KMS-11 (cell line): Measurements from ENCODE around the gene THAP8.
"Not testable (repeated sequence)": the region's sequence is repeated elsewhere in the genome, so short reads cannot be mapped to it uniquely, and the experiment has no call there.

Experiments used
- H2AFZ ChIP-seq: fragments of 200-600 bp; sonication (generic); 2 replicates; pipeline ENCODE4 v1.6.1; 2016; ENCODE audit warnings: antibody characterized with exemption, mixed run types, low read depth
- H3K27ac ChIP-seq: fragments of 200-600 bp; sonication (generic); 2 replicates; pipeline ENCODE4 v1.6.1; 2016; ENCODE audit warnings: mild to moderate bottlenecking, mixed run types
- H3K27me3 ChIP-seq: fragments of 200-600 bp; sonication (generic); 2 replicates; pipeline ENCODE4 v1.6.1; 2017; ENCODE audit warnings: mild to moderate bottlenecking, low read depth, mixed run types, moderate library complexity; ENCODE audit not compliant: insufficient read depth
- H3K36me3 ChIP-seq: fragments of 200-600 bp; sonication (generic); 2 replicates; pipeline ENCODE4 v1.6.1; 2017; ENCODE audit warnings: mild to moderate bottlenecking, mixed run types; ENCODE audit not compliant: insufficient read depth
- H3K4me1 ChIP-seq: fragments of 200-600 bp; sonication (generic); 2 replicates; pipeline ENCODE4 v1.6.1; 2016; ENCODE audit warnings: mild to moderate bottlenecking, low read depth, mixed run types; ENCODE audit not compliant: poor library complexity, severe bottlenecking
- H3K4me2 ChIP-seq: fragments of 200-600 bp; sonication (generic); 2 replicates; pipeline ENCODE4 v1.7.0; 2016; ENCODE audit warnings: mild to moderate bottlenecking, mixed run types
- H3K4me3 ChIP-seq: fragments of 200-600 bp; sonication (generic); IDR thresholded peaks from 2 replicates; pipeline ENCODE4 v1.6.1; 2017; ENCODE audit warnings: low read depth, low read length, mixed read lengths; ENCODE audit not compliant: insufficient read depth
- H3K79me2 ChIP-seq: fragments of 200-600 bp; sonication (generic); 2 replicates; pipeline ENCODE4 v1.6.1; 2016; ENCODE audit warnings: low read depth, mixed run types; ENCODE audit not compliant: insufficient read depth
- H3K9ac ChIP-seq: fragments of 200-600 bp; sonication (generic); 2 replicates; pipeline ENCODE4 v1.6.1; 2016; ENCODE audit warnings: mild to moderate bottlenecking, mixed run types
- H4K20me1 ChIP-seq: fragments of 200-600 bp; sonication (generic); 2 replicates; pipeline ENCODE4 v1.6.1; 2016; ENCODE audit warnings: mild to moderate bottlenecking, mixed run types; ENCODE audit not compliant: insufficient read depth
- TF ChIP-seq, protein P1 (sequence below): fragments of 200-600 bp; sonication (generic); conservative IDR thresholded peaks from 2 replicates; pipeline ENCODE4 v1.6.1; 2017; ENCODE audit warnings: low read depth, mild to moderate bottlenecking, antibody characterized with exemption, low read length, moderate library complexity, mixed read lengths

THAP8 gene

DNA sequence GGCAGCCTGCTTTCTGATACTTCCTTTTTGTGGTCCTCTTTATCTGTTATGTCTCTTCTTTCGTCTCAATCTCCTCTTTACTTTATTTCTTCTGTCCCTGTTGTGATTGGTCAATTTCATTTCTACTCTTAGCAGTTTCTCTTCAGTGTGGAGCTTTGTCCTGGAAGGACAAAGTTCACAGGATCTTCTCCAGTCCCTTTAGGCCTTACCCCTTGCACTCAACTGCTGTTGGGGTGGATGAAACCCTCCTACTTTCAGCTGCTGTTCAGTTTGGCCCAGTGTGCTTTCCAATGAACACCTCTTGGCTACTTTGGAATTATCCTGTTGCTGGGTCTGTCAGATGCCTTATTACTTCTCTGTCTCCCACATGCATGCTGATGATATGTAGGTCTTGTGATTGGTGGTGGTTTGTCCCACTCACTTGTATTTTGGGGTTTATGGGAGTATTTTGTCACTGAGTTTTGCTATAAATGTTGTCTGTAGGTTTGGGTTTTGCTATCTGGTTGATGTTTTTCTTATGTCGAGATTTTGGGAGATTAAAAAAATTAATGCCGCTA, 25.4 kb upstream of the THAP8 start:
- H2AFZ ChIP-seq, result no peak overlapping the region
- H3K27me3 ChIP-seq, result no peaks in the 10 kb centered on the region
- no peaks in the 10 kb centered on the region for H3K79me2 ChIP-seq
- no peaks in the 10 kb centered on the region for H3K4me1 ChIP-seq
- no peak overlapping the region for H3K4me2 ChIP-seq
- H3K27ac ChIP-seq, result no peak overlapping the region
- no peaks in the 10 kb centered on the region for H4K20me1 ChIP-seq
- TF ChIP-seq, protein P1, sequence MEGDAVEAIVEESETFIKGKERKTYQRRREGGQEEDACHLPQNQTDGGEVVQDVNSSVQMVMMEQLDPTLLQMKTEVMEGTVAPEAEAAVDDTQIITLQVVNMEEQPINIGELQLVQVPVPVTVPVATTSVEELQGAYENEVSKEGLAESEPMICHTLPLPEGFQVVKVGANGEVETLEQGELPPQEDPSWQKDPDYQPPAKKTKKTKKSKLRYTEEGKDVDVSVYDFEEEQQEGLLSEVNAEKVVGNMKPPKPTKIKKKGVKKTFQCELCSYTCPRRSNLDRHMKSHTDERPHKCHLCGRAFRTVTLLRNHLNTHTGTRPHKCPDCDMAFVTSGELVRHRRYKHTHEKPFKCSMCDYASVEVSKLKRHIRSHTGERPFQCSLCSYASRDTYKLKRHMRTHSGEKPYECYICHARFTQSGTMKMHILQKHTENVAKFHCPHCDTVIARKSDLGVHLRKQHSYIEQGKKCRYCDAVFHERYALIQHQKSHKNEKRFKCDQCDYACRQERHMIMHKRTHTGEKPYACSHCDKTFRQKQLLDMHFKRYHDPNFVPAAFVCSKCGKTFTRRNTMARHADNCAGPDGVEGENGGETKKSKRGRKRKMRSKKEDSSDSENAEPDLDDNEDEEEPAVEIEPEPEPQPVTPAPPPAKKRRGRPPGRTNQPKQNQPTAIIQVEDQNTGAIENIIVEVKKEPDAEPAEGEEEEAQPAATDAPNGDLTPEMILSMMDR, result no peak
- H3K36me3 ChIP-seq, result peaks cover 19% of the 10 kb centered on the region; the same call in 1 of the 2 replicates
- H3K4me3 ChIP-seq, result no peak overlapping the region
- H3K9ac ChIP-seq, result no peak overlapping the region

DNA sequence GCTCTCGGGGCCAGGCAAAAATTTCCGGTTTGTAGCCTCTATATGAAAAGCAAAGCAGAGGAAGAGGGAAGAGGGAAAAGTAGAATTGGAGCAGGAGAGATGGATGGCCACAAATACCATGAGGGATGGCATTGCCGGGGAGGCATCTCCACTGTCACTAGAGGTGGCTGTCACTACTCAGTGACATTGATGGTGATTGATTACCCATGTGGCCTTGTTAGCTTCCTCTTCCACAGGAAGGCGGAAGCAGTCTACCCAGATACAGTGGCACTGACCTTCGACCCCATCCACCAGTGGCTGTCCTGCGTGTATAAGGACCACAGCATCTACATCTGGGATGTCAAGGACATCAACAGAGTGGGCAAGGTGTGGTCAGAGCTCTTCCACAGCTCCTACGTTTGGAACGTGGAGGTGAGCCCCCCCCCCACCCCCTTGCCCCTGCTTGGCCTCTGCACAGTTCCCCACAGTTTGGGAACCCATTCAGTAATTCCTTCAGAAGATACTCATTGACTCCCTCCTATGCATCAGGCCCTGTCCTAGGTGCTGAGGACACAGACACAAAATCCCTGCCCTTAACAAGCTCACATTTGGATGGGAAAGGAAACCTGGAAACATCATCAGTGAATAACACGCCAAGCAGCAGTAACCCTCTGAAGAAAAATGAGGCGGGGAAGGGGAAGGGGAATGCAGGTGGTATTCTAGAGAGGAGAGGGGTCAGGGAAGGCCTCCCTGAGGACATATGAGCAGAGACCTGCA, 19.2 kb upstream of the THAP8 start:
- no peaks in the 10 kb centered on the region for H3K79me2 ChIP-seq
- H3K4me3 ChIP-seq, result no peak overlapping the region
- no peak overlapping the region for H3K27ac ChIP-seq
- H3K36me3 ChIP-seq, result peaks cover 3% of the 10 kb centered on the region; the same call in 1 of the 2 replicates
- no peak overlapping the region for H3K4me2 ChIP-seq
- no peak overlapping the region for H3K9ac ChIP-seq
- no peaks in the 10 kb centered on the region for H3K27me3 ChIP-seq
- no peaks in the 10 kb centered on the region for H3K4me1 ChIP-seq
- no peaks in the 10 kb centered on the region for H4K20me1 ChIP-seq
- H2AFZ ChIP-seq, result no peak overlapping the region
- TF ChIP-seq, protein P1, result no peak

DNA sequence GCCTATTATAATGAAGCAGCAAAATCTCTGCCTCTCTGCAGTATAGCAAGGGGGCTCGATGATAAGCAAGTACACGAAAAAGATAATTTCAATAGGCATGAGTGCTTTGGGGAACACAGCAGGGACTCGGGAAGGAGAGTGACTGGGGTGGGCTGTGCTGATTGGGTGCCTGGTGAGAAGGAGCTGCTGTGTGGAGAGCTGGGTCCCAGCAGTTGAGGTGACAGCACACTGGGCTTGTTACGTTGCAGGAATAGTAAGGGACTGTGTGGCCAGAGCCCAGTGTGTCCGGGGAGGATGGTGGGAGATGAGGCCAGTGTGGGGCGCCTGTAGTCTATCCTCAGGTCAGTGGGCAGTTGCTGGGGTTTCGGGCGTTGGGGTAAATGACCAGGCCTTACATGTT, 18.0 kb upstream of the THAP8 start:
- no peak overlapping the region for H3K27ac ChIP-seq
- H4K20me1 ChIP-seq, result no peaks in the 10 kb centered on the region
- no peaks in the 10 kb centered on the region for H3K4me1 ChIP-seq
- no peaks in the 10 kb centered on the region for H3K79me2 ChIP-seq
- no peak overlapping the region for H3K9ac ChIP-seq
- no peaks in the 10 kb centered on the region for H3K36me3 ChIP-seq
- H2AFZ ChIP-seq, result no peak overlapping the region
- no peak overlapping the region for H3K4me3 ChIP-seq
- TF ChIP-seq, protein P1, result no peak
- H3K27me3 ChIP-seq, result no peaks in the 10 kb centered on the region
- no peak overlapping the region for H3K4me2 ChIP-seq

DNA sequence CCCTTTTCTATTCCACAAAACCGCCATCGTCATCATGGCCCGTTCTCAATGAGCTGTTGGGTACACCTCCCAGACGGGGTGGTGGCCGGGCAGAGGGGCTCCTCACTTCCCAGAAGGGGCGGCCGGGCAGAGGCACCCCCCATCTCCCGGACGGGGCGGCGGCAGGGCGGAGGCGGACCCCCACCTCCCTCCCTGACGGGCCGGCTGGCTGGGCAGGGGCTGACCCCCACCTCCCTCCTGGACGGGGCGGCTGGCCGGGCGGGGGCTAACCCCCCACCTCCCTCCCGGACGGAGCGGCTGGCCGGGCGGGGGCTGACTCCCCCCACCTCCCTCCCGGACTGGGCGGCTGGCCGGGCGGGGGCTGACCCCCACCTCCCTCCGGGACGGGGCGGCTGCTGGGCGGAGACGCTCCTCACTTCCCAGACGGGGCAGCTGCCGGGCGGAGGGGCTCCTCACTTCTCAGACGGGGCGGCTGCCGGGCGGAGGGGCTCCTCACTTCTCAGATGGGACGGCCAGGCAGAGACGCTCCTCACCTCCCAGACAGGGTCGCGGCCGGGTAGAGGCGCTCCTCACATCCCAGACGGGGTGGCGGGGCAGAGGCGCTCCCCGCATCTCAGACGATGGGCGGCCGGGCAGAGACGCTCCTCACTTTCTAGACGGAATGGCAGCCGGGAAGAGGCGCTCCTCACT, 14.9 kb upstream of the THAP8 start:
- not testable (repeated sequence) for H3K9ac ChIP-seq, H3K79me2 ChIP-seq, H3K27ac ChIP-seq, H3K4me2 ChIP-seq, H4K20me1 ChIP-seq, H3K4me1 ChIP-seq, H2AFZ ChIP-seq, H3K4me3 ChIP-seq, H3K27me3 ChIP-seq, H3K36me3 ChIP-seq

DNA sequence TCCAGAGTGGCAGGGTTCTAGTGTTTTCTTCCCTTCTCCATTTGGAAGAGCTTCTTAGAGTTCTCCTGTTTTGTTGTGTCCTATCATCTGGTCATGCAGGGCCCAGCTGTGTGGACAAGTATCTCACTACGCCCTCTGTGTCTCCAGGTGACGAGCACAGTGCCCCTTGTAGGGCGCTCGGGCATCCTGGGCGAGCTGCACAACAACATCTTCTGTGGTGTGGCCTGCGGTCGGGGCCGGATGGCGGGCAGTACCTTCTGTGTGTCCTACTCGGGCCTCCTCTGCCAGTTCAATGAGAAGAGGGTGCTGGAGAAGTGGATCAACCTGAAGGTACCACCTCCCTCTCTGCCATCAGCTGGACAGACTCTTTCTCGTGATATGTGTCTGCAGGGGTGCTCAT, 13.6 kb upstream of the THAP8 start:
- H4K20me1 ChIP-seq, result no peaks in the 10 kb centered on the region
- H3K4me3 ChIP-seq, result no peak overlapping the region
- H3K4me1 ChIP-seq, result no peaks in the 10 kb centered on the region
- TF ChIP-seq, protein P1, result no peak
- no peak overlapping the region for H3K4me2 ChIP-seq
- H3K27ac ChIP-seq, result no peak overlapping the region
- no peaks in the 10 kb centered on the region; the same call in 1 of the 2 replicates for H3K79me2 ChIP-seq
- no peak overlapping the region for H3K9ac ChIP-seq
- no peaks in the 10 kb centered on the region for H3K27me3 ChIP-seq
- H2AFZ ChIP-seq, result no peak overlapping the region
- H3K36me3 ChIP-seq, result 0 out of 2 replicates have a peak, but pooled peaks cover 4% of the 10 kb centered on the region
